ENCODE results near the gene HMCES. TPM values are rescaled to one million over a fixed set of nuclear protein-coding genes. Genes with fewer than 3 reads are reported as not detected.

Gene HMCES
- total RNA-seq, 1 donor from 2014 or later, result 29.6 TPM

- H3K9me3 Mint-ChIP-seq, result no peaks in the 10 kb centered on the region
- peak; percentile 82 to 96 for DNase-seq (ENCODE audit: low spot score in 2 of 2, unreplicated experiment in 2 of 2)
- peak overlapping the region; percentile 83 for H3K27ac Mint-ChIP-seq
Observed at GRCh38 chr3:129316248-129317013, 37.8 kb downstream of the HMCES start.

GRCh38 chr3:129317014-129317771, 38.5 kb downstream of the HMCES start:
- Mint-ChIP-seq H3K27me3 (ENCODE audit: low read depth) (no peaks in the 10 kb centered on the region), H3K9me3 (no peaks in the 10 kb centered on the region), H3K27ac (no peak overlapping the region), H3K4me1 (peaks cover 14% of the 10 kb centered on the region), H3K36me3 (peaks cover 3% of the 10 kb centered on the region), H3K4me3 (peak overlapping the region; percentile 89)
- no peak for TF ChIP-seq CTCF (IDR thresholded peaks at IDR 0.05; ENCODE audit: unreplicated experiment)
- no peak for DNase-seq (ENCODE audit: low spot score in 2 of 2, unreplicated experiment in 2 of 2)

More at GRCh38 chr3:129316248-129317013, 37.8 kb downstream of the HMCES start:
- peak; percentile 47 for TF ChIP-seq CTCF (IDR thresholded peaks at IDR 0.05; ENCODE audit: unreplicated experiment)
- peaks cover 3% of the 10 kb centered on the region for H3K36me3 Mint-ChIP-seq
- H3K4me1 Mint-ChIP-seq, result peaks cover 14% of the 10 kb centered on the region
- peak overlapping the region; percentile 89 for H3K4me3 Mint-ChIP-seq
- H3K27me3 Mint-ChIP-seq (ENCODE audit: low read depth), result no peaks in the 10 kb centered on the region

GRCh38 chr3:129317848-129318247, 39.2 kb downstream of the HMCES start:
- DNase-seq (ENCODE audit: low spot score in 2 of 2, unreplicated experiment in 2 of 2), result no peak
- no peaks in the 10 kb centered on the region for H3K9me3 Mint-ChIP-seq
- peaks cover 3% of the 10 kb centered on the region for H3K36me3 Mint-ChIP-seq
- H3K27ac Mint-ChIP-seq, result no peak overlapping the region
- H3K4me3 Mint-ChIP-seq, result no peak overlapping the region
- no peak for TF ChIP-seq CTCF (IDR thresholded peaks at IDR 0.05; ENCODE audit: unreplicated experiment)
- H3K27me3 Mint-ChIP-seq (ENCODE audit: low read depth), result no peaks in the 10 kb centered on the region
- peaks cover 14% of the 10 kb centered on the region for H3K4me1 Mint-ChIP-seq

- TF ChIP-seq CTCF (IDR thresholded peaks at IDR 0.05; ENCODE audit: unreplicated experiment), result no peak
- no peak overlapping the region for H3K27ac Mint-ChIP-seq
- no peak overlapping the region for H3K4me3 Mint-ChIP-seq
- no peak for DNase-seq (ENCODE audit: low spot score in 2 of 2, unreplicated experiment in 2 of 2)
- H3K27me3 Mint-ChIP-seq (ENCODE audit: low read depth), result no peaks in the 10 kb centered on the region
- H3K36me3 Mint-ChIP-seq, result peaks cover 3% of the 10 kb centered on the region
- H3K4me1 Mint-ChIP-seq, result peaks cover 9% of the 10 kb centered on the region
- H3K9me3 Mint-ChIP-seq, result no peaks in the 10 kb centered on the region
Observed at GRCh38 chr3:129318921-129319320, 40.3 kb downstream of the HMCES start.

GRCh38 chr3:129320261-129320660, 41.6 kb downstream of the HMCES start:
- Mint-ChIP-seq H3K4me3 (no peak overlapping the region), H3K4me1 (peaks cover 4% of the 10 kb centered on the region), H3K9me3 (no peaks in the 10 kb centered on the region), H3K36me3 (peaks cover 3% of the 10 kb centered on the region), H3K27me3 (ENCODE audit: low read depth) (no peaks in the 10 kb centered on the region), H3K27ac (no peak overlapping the region)
- TF ChIP-seq CTCF (IDR thresholded peaks at IDR 0.05; ENCODE audit: unreplicated experiment), result no peak
- no peak for DNase-seq (ENCODE audit: low spot score in 2 of 2, unreplicated experiment in 2 of 2)
